HG03469 (cell line): ENCODE results near the gene GAB3.
"Not testable (repeated sequence)": the region's sequence is repeated elsewhere in the genome, so short reads cannot be mapped to it uniquely, and the experiment has no call there.

Experiments
- ATAC-seq: cut with Tn5 transposase; IDR thresholded peaks from one replicate; pipeline ENCODE4 v1.9.1; 2021; ENCODE audit warnings: mild to moderate bottlenecking, moderate library complexity, moderate number of reproducible peaks; ENCODE audit not compliant: unreplicated experiment

The GAB3 gene

DNA sequence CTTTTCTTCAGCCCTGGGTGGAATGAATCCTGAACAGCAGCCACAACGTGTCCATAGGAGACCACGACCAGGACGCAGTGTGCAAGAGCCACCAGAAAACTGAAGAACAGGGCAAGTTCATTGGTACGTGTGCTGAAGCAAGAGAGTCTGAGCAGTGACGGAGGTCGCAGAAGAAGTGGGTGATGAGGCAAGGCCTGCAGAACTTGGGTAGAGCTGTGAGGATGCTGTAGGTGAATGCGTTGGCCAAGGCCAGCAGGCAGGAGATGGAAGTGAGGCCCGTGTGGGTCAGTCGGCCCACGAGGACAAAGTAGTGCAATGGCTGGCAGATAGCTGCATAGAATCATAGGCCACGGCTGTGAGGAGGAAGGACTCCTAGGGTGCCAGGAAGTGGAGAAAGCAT is 91.9 kb downstream of the GAB3 start:
- no peak for ATAC-seq

GRCh38 chrX:154658187-154658586 is 92.7 kb downstream of the GAB3 start:
- no peak for ATAC-seq

- no peak for ATAC-seq
These were observed 93.6 kb downstream of the GAB3 start for GRCh38 chrX:154657226-154657805.

DNA sequence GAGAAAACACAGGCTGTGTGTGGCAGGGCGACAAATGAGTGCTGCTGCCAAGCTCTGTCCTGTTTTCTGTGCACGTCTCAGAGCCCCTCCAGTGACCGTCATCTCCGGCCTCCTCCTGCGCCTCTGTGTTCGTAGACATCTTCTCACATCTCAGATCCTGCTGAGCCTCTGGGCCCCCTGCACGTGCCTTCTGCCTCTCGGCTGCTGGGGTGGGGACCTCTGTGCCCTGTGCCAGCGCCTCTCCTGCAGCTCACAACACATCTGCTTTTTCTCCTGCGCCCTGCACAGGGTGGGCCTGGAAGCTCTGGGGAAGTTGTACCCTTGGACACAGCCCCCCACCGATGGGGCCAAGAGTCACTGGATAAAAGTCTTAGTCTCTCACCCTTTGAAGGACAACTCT is 95.1 kb downstream of the GAB3 start:
- no peak for ATAC-seq

DNA sequence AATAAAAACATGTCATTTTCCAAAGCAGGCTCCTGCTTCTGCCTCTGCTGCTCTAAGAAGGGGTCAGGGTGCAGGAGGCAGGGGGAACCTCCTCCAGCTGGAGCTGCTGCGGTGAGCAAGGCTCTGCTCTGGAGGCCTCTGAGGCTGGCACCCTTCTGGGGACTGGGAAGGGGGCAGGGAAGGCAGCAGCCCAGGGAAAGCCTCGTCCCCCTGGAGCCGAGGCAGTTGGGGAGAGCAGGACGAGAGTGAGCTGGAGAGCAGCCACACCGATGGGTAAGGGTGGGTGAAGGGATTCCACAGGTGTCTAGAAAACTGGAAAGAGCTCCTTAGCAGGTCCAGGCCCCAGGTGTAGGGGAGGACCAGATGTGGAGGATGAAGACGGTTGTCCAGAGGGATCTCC is 95.5 kb downstream of the GAB3 start:
- no peak for ATAC-seq

GRCh38 chrX:154654925-154655324 is 96.0 kb downstream of the GAB3 start:
- ATAC-seq = no peak

- ATAC-seq = no peak
These were observed 96.5 kb downstream of the GAB3 start for GRCh38 chrX:154654372-154654771.

DNA sequence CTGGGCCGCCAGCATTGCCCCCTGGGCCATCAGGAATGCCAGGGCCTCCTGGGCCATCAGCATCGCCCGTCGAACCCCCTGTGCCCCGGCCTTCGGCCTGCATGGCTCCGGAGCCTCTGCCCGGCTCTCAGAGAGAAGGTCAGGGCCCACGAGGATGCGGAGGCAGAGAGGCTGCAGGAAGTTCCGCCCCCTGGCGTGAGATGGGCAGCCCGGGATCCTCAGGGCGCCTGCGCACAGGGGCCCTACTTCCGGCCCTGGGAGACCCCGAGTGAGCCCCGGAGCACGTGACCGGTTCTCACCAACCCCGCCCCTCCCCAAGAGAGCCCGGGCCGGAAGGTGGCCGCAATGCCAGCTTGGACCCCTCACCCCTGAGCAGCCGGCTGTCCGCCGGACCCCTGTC is 97.5 kb downstream of the GAB3 start, which contains the start of gene CTAG2:
CTAG2 (minus strand) TSS at position 167 of the 400 bp plus-strand sequence; CDS start at position 103, 64 bp downstream.
- not testable (repeated sequence) for ATAC-seq

DNA sequence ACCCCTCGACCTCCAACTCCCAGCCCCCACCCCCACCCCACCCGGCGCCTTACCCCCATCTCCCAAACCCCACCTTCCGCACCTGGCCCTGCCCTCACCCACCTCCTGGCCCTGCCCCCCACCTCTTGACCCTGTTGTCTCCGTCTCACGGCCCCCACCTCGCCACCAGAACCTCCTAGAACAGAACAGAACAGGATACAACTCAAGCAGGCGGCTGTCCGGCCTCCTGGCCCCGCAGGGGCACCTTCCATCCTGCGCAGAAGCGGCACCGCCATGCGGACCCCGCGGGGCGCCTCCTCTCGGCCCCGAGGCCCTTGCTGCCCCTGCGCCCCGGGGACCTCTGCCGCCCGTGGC is 97.9 kb downstream of the GAB3 start:
- ATAC-seq = no peak

GRCh38 chrX:154652311-154653047 is 98.4 kb downstream of the GAB3 start:
- ATAC-seq = no peak

DNA sequence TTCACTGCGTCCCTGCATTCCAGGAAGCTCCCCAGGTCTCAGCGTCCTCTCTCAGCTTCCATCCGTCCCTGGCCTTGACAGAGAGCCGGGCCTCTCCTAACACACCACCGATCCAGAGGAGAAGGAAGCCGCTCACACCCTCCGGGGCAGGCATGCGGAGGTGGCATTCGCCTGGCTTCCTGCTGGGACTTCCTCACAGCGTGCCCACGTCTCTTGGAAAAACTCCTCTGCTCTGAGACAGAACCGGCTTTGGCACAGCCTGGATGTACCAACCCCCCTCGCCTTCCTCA is 100.7 kb downstream of the GAB3 start:
- no peak for ATAC-seq

- no peak for ATAC-seq
These were observed 101.2 kb downstream of the GAB3 start for GRCh38 chrX:154649503-154650220.

GRCh38 chrX:154648931-154649330 is 101.9 kb downstream of the GAB3 start:
- ATAC-seq = no peak

DNA sequence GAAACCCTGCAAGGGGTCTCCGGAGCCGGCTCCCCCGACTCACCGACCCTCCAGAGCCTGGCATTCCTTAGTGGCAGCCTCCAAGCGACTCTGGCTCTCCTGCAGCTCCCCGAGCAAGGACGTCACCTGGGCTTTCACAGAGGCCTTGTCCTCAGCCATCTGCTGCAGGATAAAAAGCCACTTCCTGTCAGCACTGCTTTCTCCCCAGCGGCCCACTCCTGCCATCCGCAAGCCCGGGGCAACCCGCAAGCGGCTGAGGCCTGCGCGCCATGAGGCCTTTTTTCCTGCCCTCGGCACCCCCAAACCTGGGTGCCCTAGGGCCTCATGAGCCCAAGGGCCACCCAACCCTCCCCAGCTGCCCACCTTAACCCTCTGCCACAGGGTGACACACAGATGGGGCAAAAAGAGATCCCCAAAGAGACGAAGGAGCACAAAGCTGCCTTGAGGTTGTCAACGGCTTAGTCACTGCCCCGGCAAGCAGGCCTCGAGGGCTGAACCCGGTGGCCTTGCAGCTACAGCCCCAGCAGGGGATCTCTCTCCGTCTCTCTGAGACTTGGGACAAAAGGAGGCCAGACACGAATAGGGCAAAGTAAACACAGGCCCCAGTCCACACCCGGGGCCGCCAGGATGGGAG is 105.0 kb downstream of the GAB3 start:
- ATAC-seq = not testable (repeated sequence)

DNA sequence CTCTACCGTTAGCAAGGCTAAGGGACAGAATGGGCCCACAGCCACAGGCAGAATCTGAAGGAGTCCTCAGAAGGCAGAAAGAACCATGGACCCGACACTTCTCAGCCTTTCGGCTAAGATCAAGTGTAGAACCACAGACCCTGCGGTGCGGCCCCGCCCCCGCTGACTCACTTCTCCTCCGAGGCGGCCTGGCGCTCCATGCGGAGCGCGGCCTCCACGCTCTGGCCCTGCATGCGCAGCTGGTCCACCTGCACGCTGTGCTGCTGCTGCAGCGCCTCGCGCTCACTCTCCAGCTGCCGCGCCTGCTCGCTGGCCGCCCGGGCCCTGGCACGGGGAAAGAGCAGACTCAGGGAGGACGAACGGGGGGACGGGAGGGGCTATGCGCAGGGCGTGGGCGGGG is 107.2 kb downstream of the GAB3 start:
- ATAC-seq = not testable (repeated sequence)

DNA sequence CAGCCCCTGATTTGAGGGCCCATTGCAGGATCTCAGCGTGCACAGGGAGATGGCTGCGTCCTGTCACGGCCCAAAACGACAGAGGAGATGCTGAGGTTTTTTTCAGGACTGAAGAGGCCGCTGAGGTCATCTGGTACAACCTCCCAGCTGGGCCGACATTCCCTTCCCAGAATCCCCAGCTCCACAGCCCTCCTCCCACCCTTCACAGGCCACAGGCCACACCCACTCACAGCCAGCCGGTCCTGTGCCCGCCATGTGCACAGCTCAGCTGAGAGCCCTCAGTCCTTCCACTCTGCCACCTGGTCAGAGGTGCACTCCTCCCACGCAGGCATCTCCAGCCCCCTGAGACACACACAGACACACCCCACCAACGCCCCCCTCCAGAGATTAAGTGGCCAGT is 109.1 kb downstream of the GAB3 start:
- not testable (repeated sequence) for ATAC-seq

DNA sequence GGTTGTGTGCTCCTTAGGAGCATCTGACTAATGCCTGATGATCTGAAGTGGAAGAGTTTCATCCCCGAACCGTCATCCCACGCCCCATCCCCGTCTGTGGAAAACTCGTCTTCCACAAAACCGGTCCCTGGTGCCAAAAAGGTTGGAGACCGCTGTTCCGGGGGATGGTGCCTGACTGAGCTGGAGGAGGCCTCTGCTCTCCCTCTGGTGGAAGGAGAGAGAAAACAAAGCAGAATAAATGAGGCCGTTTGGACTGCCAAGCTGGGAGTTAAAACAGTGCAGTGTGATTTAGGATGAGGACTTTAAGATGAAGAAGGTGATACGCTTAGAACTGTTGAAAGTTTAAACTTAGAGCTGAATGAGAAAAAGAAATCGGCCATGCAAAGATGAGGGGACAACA is 117.2 kb downstream of the GAB3 start:
- ATAC-seq = not testable (repeated sequence)

GRCh38 chrX:154630949-154631348 is 119.9 kb downstream of the GAB3 start:
- ATAC-seq = not testable (repeated sequence)

DNA sequence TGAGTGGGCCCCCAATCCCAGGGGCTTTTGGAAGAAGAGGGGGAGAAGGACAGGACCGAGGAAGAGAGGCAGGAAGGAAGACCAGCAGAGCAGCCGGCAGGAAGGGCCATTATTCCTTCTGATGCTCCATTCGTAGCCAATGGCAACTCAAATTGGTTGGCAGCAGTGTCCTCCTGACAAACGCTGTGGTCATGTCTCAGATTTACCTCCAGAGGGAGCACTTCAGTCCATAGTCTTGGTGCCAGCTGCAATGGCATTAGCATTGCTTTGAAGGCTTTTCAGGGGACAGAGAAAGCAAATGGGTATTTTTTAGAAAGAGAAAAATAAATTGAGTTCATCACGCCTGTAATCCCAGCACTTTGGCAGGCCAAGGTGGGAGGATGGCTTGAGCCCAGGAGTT is 121.9 kb downstream of the GAB3 start:
- ATAC-seq = not testable (repeated sequence)
